Measurements from ENCODE around the gene STK32B.

GRCh38 chr4:5133201-5133600 is 81.9 kb downstream of the STK32B start:
- TF ChIP-seq, protein P1, sequence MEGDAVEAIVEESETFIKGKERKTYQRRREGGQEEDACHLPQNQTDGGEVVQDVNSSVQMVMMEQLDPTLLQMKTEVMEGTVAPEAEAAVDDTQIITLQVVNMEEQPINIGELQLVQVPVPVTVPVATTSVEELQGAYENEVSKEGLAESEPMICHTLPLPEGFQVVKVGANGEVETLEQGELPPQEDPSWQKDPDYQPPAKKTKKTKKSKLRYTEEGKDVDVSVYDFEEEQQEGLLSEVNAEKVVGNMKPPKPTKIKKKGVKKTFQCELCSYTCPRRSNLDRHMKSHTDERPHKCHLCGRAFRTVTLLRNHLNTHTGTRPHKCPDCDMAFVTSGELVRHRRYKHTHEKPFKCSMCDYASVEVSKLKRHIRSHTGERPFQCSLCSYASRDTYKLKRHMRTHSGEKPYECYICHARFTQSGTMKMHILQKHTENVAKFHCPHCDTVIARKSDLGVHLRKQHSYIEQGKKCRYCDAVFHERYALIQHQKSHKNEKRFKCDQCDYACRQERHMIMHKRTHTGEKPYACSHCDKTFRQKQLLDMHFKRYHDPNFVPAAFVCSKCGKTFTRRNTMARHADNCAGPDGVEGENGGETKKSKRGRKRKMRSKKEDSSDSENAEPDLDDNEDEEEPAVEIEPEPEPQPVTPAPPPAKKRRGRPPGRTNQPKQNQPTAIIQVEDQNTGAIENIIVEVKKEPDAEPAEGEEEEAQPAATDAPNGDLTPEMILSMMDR (IDR thresholded peaks at IDR 0.05; ENCODE audit: low read depth, low read length, missing input control), result no peak
- TF ChIP-seq TAF1 (conservative IDR thresholded peaks at IDR 0.05) (no peak), EGR1 (IDR thresholded peaks at IDR 0.05; ENCODE audit: low read depth in 2 of 2) (no peak), GABPA (IDR thresholded peaks at IDR 0.05 in 1 of 2, conservative IDR thresholded peaks at IDR 0.05 in 1 of 2) (no peak)

Measured in liver (tissue), 3 donors.